CD14-positive monocyte (primary cell): ENCODE measurements around the gene AREG. TPM values are rescaled to one million over a fixed set of nuclear protein-coding genes. Genes with fewer than 3 reads are reported as not detected.

Experiments
- DNase-seq, 3 donors: peaks; one replicate each; pipeline ENCODE4 v3.0.0-alpha.2; 2011 to 2022
- H2AFZ ChIP-seq: 2 replicates; pipeline ENCODE4 v1.6.0; 2012; ENCODE audit warnings: mild to moderate bottlenecking, low read depth, low read length, inconsistent platforms; ENCODE audit not compliant: insufficient read depth, poor library complexity, severe bottlenecking
- H3K27ac ChIP-seq, 2 donors: 1 replicate in 1 of 2; 2 replicates in 1 of 2; pipeline ENCODE4 v1.5.1; 2012 to 2013; ENCODE audit warnings: low read length in 2 of 2, control low read depth in 1 of 2, inconsistent platforms in 1 of 2, low read depth in 1 of 2, mild to moderate bottlenecking in 1 of 2
- H3K27me3 ChIP-seq, 2 donors: one replicate each; pipeline versions ENCODE4 v1.6.0 to v1.6.1; 2011 to 2013; ENCODE audit warnings: low read length in 2 of 2; ENCODE audit not compliant: control insufficient read depth in 2 of 2, insufficient read depth in 2 of 2
- H3K36me3 ChIP-seq, 2 donors: replicated peaks in 1 of 2; 1 replicate in 1 of 2; 2 replicates in 1 of 2; pipeline versions ENCODE4 v1.5.1 to v1.6.1; 2012 to 2013; ENCODE audit warnings: low read length in 2 of 2, control low read depth in 1 of 2, inconsistent platforms in 1 of 2, mild to moderate bottlenecking in 1 of 2; ENCODE audit not compliant: insufficient read depth in 2 of 2, control insufficient read depth in 1 of 2
- H3K4me1 ChIP-seq, 2 donors: 1 replicate in 1 of 2; 2 replicates in 1 of 2; pipeline versions ENCODE4 v1.5.1 to v1.6.1; 2012 to 2013; ENCODE audit warnings: low read length in 2 of 2, control low read depth in 1 of 2, inconsistent platforms in 1 of 2, mild to moderate bottlenecking in 1 of 2, moderate library complexity in 1 of 2; ENCODE audit not compliant: insufficient read depth in 2 of 2, control insufficient read depth in 1 of 2
- H3K4me2 ChIP-seq: replicated peaks from 2 replicates; pipeline ENCODE3; 2012; ENCODE audit warnings: low read length, moderate library complexity, mild to moderate bottlenecking; ENCODE audit not compliant: poor library complexity, severe bottlenecking; ENCODE audit errors: extremely low read depth
- H3K4me3 ChIP-seq, 3 experiments: fragments of 200-600 bp in 1 of 3; sonication (generic) in 1 of 3; replicated peaks in 1 of 3; 1 replicate in 2 of 3; 2 replicates in 1 of 3; pipeline ENCODE4 v1.5.1; 2011 to 2013; ENCODE audit warnings: low read length in 3 of 3, mild to moderate bottlenecking in 3 of 3, control low read depth in 2 of 3, low read depth in 2 of 3, inconsistent platforms in 1 of 3, moderate library complexity in 1 of 3
- H3K79me2 ChIP-seq: 2 replicates; pipeline ENCODE4 v1.6.0; 2012; ENCODE audit warnings: mild to moderate bottlenecking, control low read depth, inconsistent platforms, low read length, moderate library complexity; ENCODE audit not compliant: insufficient read depth
- H3K9ac ChIP-seq: 2 replicates; pipeline ENCODE4 v1.6.0; 2017; ENCODE audit warnings: low read length, mild to moderate bottlenecking; ENCODE audit not compliant: insufficient read depth, poor library complexity, severe bottlenecking
- H3K9me3 ChIP-seq, 2 donors: replicated peaks in 1 of 2; 1 replicate in 1 of 2; 2 replicates in 1 of 2; pipeline versions ENCODE4 v1.5.1 to v1.6.1; 2012 to 2013; ENCODE audit warnings: low read length in 2 of 2, control low read depth in 1 of 2; ENCODE audit not compliant: control insufficient read depth in 1 of 2, insufficient read depth in 1 of 2
- H4K20me1 ChIP-seq: 2 replicates; pipeline ENCODE4 v1.6.0; 2012; ENCODE audit warnings: mild to moderate bottlenecking, low read length, control low read depth, moderate library complexity; ENCODE audit not compliant: insufficient read depth
- H3K27ac Mint-ChIP-seq, 7 donors: one replicate each; pipeline ENCODE4 v1.8.0; 2020; ENCODE audit warnings: mild to moderate bottlenecking in 7 of 7, mixed read lengths in 7 of 7, moderate library complexity in 6 of 7, inconsistent platforms in 2 of 7
- H3K27me3 Mint-ChIP-seq, 3 donors: one replicate each; pipeline ENCODE4 v1.8.0; 2021 to 2022; ENCODE audit warnings: low read depth in 3 of 3, mild to moderate bottlenecking in 3 of 3, mixed read lengths in 3 of 3, moderate library complexity in 3 of 3, inconsistent platforms in 1 of 3
- H3K36me3 Mint-ChIP-seq, 2 donors: one replicate each; pipeline ENCODE4 v1.8.0; 2020; ENCODE audit warnings: mixed read lengths in 2 of 2, inconsistent platforms in 1 of 2, mild to moderate bottlenecking in 1 of 2
- H3K4me1 Mint-ChIP-seq: one replicate; pipeline ENCODE4 v1.8.0; 2020; ENCODE audit warnings: mild to moderate bottlenecking, mixed read lengths
- H3K4me3 Mint-ChIP-seq, 2 donors: one replicate each; pipeline ENCODE4 v1.8.0; 2020; ENCODE audit warnings: mild to moderate bottlenecking in 2 of 2, mixed read lengths in 2 of 2, moderate library complexity in 1 of 2
- H3K9me3 Mint-ChIP-seq, 7 donors: one replicate each; pipeline ENCODE4 v1.8.0; 2020 to 2022; ENCODE audit warnings: mixed read lengths in 7 of 7, mild to moderate bottlenecking in 6 of 7, moderate library complexity in 6 of 7, inconsistent platforms in 2 of 7
- WGBS: methylation state at CpG from one replicate; pipeline ENCODE4 v1.1.5; 2013; ENCODE audit warnings: missing lambda C conversion rate; ENCODE audit not compliant: insufficient coverage; 5-methylcytosine and 5-hydroxymethylcytosine counted together
- intact Hi-C, 2 donors: fragments of 100-400 bp; cut with micrococcal nuclease; formaldehyde crosslinking; loops; one replicate each; pipeline versions ENCODE4 v1.15.0 to v1.15.1; 2023
- polyA plus RNA-seq, 3 donors: library from polyadenylated mRNA; depleted of rRNA in 1 of 3; unstranded in 2 of 3; stranded (reverse) in 1 of 3; fragments of 300-500 nt in 2 of 3; fragments of >200 nt in 1 of 3; fragmentation: Illumina TruSeq in 2 of 3; gene quantifications; 1 replicate in 2 of 3; 2 replicates in 1 of 3; pipeline ENCODE4 v1.2.3, GENCODE V29; 2012 to 2021
- TF ChIP-seq, protein P1 (sequence below): fragments of 200-600 bp; IDR thresholded peaks from one replicate; pipeline ENCODE4 v1.8.0; 2022; ENCODE audit warnings: antibody characterized with exemption, mild to moderate bottlenecking

The AREG gene
- polyA plus RNA-seq, 3 donors, result 4.2 to 9.2 (median 9.1) TPM

DNA sequence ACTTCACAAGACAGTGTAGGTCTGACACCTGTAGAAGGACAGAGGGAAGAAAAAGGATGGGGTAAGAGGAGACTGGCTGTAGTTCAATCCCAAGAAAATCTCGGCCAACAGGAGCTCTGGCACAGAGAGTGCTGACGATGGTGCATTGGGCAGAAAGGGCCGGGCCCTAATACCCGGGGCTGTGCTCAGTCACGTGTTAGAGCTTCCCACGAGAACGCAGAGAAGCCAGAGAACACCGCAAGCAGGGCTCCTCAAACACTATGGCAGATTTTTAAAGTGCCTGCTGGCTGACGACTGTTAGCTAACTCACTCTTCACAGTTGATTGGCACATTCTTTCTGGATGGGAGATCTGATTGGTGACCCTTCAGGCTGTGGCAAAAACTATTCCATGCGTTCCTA lies 44.5 kb upstream of the AREG start:
- intact Hi-C loops, result no loop called here
- WGBS, result 97% methylated on average over 9 of the region's 10 CpGs
- DNase-seq, result no peak
- peaks cover 0 to 3% (median 0%) of the 10 kb centered on the region in 7 donors for H3K9me3 Mint-ChIP-seq
- no peak overlapping the region for H2AFZ ChIP-seq
- no peak overlapping the region for H3K4me2 ChIP-seq
- H3K36me3 ChIP-seq, result no peaks in the 10 kb centered on the region
- H3K4me3 Mint-ChIP-seq, result no peak overlapping the region
- peaks cover 0 to 5% (median 2%) of the 10 kb centered on the region in 3 donors for H3K27me3 Mint-ChIP-seq
- H3K9me3 ChIP-seq, result no peaks in the 10 kb centered on the region
- H3K36me3 Mint-ChIP-seq, result no peaks in the 10 kb centered on the region
- no peaks in the 10 kb centered on the region for H4K20me1 ChIP-seq
- TF ChIP-seq, protein P1, sequence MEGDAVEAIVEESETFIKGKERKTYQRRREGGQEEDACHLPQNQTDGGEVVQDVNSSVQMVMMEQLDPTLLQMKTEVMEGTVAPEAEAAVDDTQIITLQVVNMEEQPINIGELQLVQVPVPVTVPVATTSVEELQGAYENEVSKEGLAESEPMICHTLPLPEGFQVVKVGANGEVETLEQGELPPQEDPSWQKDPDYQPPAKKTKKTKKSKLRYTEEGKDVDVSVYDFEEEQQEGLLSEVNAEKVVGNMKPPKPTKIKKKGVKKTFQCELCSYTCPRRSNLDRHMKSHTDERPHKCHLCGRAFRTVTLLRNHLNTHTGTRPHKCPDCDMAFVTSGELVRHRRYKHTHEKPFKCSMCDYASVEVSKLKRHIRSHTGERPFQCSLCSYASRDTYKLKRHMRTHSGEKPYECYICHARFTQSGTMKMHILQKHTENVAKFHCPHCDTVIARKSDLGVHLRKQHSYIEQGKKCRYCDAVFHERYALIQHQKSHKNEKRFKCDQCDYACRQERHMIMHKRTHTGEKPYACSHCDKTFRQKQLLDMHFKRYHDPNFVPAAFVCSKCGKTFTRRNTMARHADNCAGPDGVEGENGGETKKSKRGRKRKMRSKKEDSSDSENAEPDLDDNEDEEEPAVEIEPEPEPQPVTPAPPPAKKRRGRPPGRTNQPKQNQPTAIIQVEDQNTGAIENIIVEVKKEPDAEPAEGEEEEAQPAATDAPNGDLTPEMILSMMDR, result no peak
- no peak overlapping the region for H3K27ac Mint-ChIP-seq
- H3K4me1 ChIP-seq, result peaks cover 3 to 6% of the 10 kb centered on the region in 2 donors
- no peak overlapping the region for H3K27ac ChIP-seq
- peaks cover 7% of the 10 kb centered on the region for H3K4me1 Mint-ChIP-seq
- H3K9ac ChIP-seq, result no peak overlapping the region
- no peak overlapping the region for H3K4me3 ChIP-seq
- no peaks in the 10 kb centered on the region for H3K27me3 ChIP-seq
- H3K79me2 ChIP-seq, result no peaks in the 10 kb centered on the region

DNA sequence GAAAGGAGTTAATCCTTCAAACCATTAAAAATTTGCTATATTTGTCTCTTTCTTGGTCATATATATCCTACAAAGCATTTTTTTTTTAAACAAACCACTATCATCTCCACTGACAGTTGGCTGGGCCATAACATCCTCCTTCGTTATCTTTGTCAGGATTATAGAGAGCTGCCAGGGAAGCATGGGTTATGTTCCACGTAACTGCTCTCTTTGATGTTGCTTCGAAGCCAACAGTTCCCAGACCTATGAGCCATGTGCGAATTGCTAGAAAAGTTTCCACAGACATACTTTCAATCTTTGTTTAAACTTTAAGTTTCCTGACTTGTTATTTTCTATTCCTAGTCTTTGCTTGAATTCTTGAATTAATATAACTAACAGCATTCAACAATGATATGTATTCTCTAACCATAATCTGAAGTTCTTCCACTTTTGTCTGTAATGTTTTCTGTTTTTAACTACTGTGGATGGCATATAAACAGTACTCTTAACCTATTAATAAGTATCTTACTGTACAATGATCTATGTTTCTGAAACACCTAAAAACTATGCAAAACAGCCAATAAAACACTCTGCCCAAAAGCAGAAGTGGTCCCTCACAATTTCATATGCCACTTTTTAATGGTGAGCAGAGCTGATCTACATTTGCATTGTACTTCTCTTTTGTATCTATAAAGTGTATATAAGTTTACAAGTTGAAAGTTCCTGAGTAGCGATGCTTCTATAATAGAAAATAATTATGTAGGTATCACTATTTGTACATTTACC lies 42.1 kb upstream of the AREG start:
- Mint-ChIP-seq H3K4me1 (peaks cover 4% of the 10 kb centered on the region), H3K36me3 (no peaks in the 10 kb centered on the region), H3K27me3 (peaks cover 0 to 5% (median 2%) of the 10 kb centered on the region in 3 donors), H3K9me3 (peaks cover 0 to 3% (median 0%) of the 10 kb centered on the region in 7 donors), H3K4me3 (no peak overlapping the region), H3K27ac (no peak overlapping the region)
- H3K9ac ChIP-seq, result no peak overlapping the region
- H3K27ac ChIP-seq, result no peak overlapping the region
- TF ChIP-seq, protein P1, result no peak
- peaks cover under 1% of the 10 kb centered on the region in 2 donors for H3K4me1 ChIP-seq
- no peaks in the 10 kb centered on the region for H3K79me2 ChIP-seq
- intact Hi-C loops, result no loop called here
- DNase-seq, result no peak
- no peaks in the 10 kb centered on the region for H3K27me3 ChIP-seq
- no peak overlapping the region for H3K4me2 ChIP-seq
- H4K20me1 ChIP-seq, result no peaks in the 10 kb centered on the region
- WGBS, result 74% methylated on average over 4 of the region's 5 CpGs
- no peak overlapping the region for H2AFZ ChIP-seq
- H3K36me3 ChIP-seq, result no peaks in the 10 kb centered on the region
- no peaks in the 10 kb centered on the region for H3K9me3 ChIP-seq
- no peak overlapping the region for H3K4me3 ChIP-seq
